Subcutaneous abdominal adipose tissue (tissue), 5 donors: ENCODE data around the gene BMPER.

Experiments used
- H3K27ac ChIP-seq: one replicate; pipeline ENCODE4 v1.7.0; 2013; ENCODE audit warnings: low read depth, mild to moderate bottlenecking, inconsistent platforms, low read length, moderate library complexity
- H3K27me3 ChIP-seq, 5 donors: one replicate each; pipeline ENCODE4 v1.7.0; 2013; ENCODE audit warnings: low read length in 5 of 5, inconsistent platforms in 1 of 5; ENCODE audit not compliant: control insufficient read depth in 5 of 5, insufficient read depth in 4 of 5
- H3K36me3 ChIP-seq, 5 donors: one replicate each; pipeline ENCODE4 v1.7.0; 2013; ENCODE audit warnings: low read length in 5 of 5; ENCODE audit not compliant: control insufficient read depth in 5 of 5, insufficient read depth in 5 of 5
- H3K4me1 ChIP-seq, 5 donors: one replicate each; pipeline ENCODE4 v1.7.0; 2013; ENCODE audit warnings: low read length in 5 of 5, mild to moderate bottlenecking in 3 of 5, moderate library complexity in 1 of 5; ENCODE audit not compliant: control insufficient read depth in 5 of 5, insufficient read depth in 5 of 5
- H3K4me3 ChIP-seq, 5 donors: one replicate each; pipeline ENCODE4 v1.7.0; 2013; ENCODE audit warnings: low read length in 5 of 5, low read depth in 1 of 5
- H3K9ac ChIP-seq, 5 donors: one replicate each; pipeline ENCODE4 v1.7.0; 2013; ENCODE audit warnings: low read length in 5 of 5, mild to moderate bottlenecking in 4 of 5, moderate library complexity in 3 of 5
- H3K9me3 ChIP-seq, 5 donors: one replicate each; pipeline ENCODE4 v1.7.0; 2013; ENCODE audit warnings: low read length in 5 of 5; ENCODE audit not compliant: control insufficient read depth in 5 of 5
- donor health status: healthy.
- donor health status: healthy.
- donor health status: healthy.
- donor health status: healthy.
- donor health status: healthy.

BMPER gene

DNA sequence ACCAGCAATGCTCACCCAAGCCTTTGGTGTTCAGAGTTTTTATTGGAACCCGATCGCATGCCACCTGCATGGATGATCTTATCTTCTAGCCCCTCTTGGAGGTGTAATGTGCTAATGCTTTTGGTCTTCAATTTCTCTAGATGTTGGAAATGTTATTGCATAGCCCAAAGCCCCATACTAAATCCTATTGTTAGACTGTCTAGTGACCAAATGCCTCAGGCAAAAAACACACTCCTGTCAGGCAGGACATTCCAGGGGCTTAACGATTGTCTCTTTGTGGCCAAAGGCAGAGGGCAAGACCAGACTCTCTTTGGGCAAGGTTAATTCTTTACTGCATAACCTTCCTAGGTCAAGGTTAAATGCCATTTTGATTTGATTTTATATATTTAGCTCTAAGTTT lies 187.9 kb downstream of the BMPER start:
- Histone ChIP-seq H3K4me1 (peaks cover 0 to 28% (median 22%) of the 10 kb centered on the region in 5 donors), H3K9ac (no peak overlapping the region), H3K9me3 (peaks cover 0 to 2% (median 0%) of the 10 kb centered on the region in 5 donors), H3K36me3 (no peaks in the 10 kb centered on the region), H3K4me3 (no peak overlapping the region), H3K27me3 (no peaks in the 10 kb centered on the region), H3K27ac (no peak overlapping the region)

DNA sequence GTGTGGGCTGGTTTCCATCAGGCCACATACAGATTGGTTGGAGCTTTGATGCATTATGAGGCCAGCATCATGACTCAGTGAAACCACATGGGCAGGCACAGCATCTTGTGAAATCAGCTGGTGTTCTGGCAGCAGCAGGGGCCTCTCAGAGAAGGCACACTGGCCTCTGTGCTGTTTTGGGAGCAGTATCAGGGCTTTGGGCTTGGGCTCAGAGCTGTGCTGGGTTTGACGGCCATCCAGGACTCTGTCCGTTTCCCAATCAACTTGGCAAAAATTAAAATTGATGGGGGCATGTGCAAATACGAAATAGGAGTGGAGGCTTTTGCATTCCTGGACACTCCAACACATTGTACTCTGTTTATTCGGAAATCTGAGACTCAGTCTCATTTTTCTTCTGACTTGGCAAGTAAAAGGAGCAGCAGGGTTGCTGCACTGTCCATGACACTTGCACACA lies 190.9 kb downstream of the BMPER start:
- peaks cover 0 to 2% (median 0%) of the 10 kb centered on the region in 5 donors for H3K9me3 ChIP-seq
- no peaks in the 10 kb centered on the region for H3K27me3 ChIP-seq
- H3K9ac ChIP-seq: no peak overlapping the region
- H3K4me1 ChIP-seq: peaks cover 0 to 23% (median 20%) of the 10 kb centered on the region in 5 donors
- H3K36me3 ChIP-seq: no peaks in the 10 kb centered on the region
- no peak overlapping the region for H3K4me3 ChIP-seq
- H3K27ac ChIP-seq: peak overlapping the region; percentile 95

DNA sequence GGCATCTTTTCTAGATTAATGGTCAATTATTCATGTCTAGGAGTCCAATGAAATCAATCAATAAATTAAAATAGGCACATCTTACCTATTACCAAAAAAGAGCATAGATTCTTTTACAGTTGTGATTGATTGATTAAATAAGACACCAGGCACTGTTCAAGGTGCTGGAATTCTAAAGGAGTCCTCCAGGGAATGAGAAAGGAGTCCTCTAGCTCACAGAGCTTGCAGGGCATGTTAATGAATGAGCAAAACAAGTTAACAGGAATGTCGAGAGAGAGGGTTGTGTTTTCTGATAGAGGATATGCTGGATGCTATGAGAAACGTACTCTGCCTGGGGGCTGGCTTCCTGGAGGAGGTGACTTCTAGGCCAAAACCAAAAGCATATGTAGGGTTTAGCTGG lies 191.4 kb downstream of the BMPER start:
- H3K36me3 ChIP-seq: no peaks in the 10 kb centered on the region
- H3K9me3 ChIP-seq: peaks cover 0 to 2% (median 0%) of the 10 kb centered on the region in 5 donors
- H3K4me1 ChIP-seq: peaks cover 0 to 22% (median 20%) of the 10 kb centered on the region in 5 donors
- H3K9ac ChIP-seq: no peak overlapping the region
- H3K27ac ChIP-seq: peak overlapping the region; percentile 69
- H3K27me3 ChIP-seq: no peaks in the 10 kb centered on the region
- no peak overlapping the region for H3K4me3 ChIP-seq

DNA sequence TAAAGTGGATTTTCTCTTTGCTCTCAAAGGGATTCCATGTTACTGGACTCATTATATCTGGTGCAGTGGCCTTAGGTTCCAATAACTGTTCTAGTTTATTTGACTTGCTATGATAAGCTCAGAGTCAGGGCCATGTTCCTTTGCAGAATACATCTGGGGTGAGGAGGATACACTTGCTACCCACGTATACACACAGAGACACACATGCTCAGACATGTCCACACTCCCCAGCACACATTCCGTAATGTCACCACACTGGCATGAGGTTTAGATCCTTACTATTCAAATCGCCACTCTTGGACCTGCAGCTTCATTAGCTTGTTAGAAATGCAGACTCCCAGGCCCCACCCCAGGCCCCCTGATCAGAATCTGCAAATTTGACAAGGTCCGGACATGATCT lies 195.3 kb downstream of the BMPER start:
- H3K9me3 ChIP-seq: no peaks in the 10 kb centered on the region
- H3K36me3 ChIP-seq: no peaks in the 10 kb centered on the region
- H3K27ac ChIP-seq: no peak overlapping the region
- H3K4me1 ChIP-seq: peaks cover 0 to 28% (median 21%) of the 10 kb centered on the region in 5 donors
- no peak overlapping the region for H3K4me3 ChIP-seq
- H3K27me3 ChIP-seq: no peaks in the 10 kb centered on the region
- no peak overlapping the region for H3K9ac ChIP-seq

DNA sequence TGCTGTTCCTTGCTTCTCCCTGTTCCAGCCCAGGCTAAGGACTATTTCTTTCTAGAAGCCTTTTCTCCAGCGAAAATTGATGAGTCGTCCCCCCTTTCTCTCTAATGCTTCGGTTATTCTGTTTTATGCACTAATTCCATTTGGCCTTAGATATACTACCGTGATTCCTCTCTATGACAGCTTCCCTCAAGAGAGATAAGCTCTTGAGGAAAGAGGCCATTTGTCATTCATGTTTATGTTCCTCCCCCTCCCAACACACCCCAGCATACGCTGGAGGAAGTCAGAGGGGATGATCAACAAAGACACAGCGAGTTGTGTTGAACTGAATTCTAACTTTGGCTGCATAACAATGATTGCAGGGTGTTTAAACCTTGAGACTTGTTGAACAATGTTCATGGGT lies 198.8 kb downstream of the BMPER start:
- Histone ChIP-seq H3K36me3 (no peaks in the 10 kb centered on the region), H3K4me3 (no peak overlapping the region), H3K27me3 (no peaks in the 10 kb centered on the region), H3K9ac (no peak overlapping the region), H3K9me3 (no peaks in the 10 kb centered on the region), H3K27ac (peak overlapping the region; percentile 17), H3K4me1 (peaks cover 4 to 36% (median 29%) of the 10 kb centered on the region in 5 donors)

DNA sequence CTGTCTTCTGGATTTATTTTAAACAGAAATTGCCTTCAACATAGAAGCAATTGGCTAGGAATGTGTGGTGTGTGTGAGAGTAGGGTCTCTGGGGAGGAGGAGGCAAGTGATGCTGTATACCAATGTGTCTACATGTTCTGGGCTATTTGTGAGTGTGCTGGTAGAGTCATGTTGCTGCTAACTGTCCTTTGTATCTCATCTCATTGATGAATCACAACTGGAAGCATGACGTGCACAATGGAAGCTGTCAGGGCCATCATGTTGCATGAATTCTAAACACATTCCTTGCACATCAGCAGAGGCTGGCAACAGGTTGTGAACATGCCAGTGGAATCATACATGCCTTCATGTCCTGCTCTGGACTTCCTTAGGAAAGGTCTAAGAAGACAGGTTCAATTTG lies 199.7 kb downstream of the BMPER start:
- no peak overlapping the region for H3K27ac ChIP-seq
- peaks cover 4 to 42% (median 34%) of the 10 kb centered on the region in 5 donors for H3K4me1 ChIP-seq
- no peaks in the 10 kb centered on the region for H3K36me3 ChIP-seq
- H3K27me3 ChIP-seq: no peaks in the 10 kb centered on the region
- H3K9ac ChIP-seq: no peak overlapping the region
- no peaks in the 10 kb centered on the region for H3K9me3 ChIP-seq
- H3K4me3 ChIP-seq: no peak overlapping the region

DNA sequence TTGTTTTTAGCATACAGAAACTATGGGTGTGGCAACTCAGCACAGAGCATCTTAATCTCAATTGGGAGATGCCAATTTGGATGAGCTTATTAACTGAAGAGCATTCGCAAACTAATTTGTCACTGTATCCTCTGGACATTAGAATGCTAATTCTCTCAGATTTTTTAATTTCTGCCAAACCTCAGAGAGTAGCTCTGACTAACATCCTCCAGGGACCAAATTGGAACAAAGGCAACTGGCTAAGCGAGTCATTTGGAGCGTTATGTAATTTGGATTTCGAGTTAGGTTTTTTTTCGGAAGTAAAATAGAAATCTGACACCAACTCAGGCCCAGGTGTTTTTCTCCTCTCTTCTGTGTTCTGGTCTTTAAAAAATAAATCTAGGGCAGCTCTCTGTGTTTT lies 201.9 kb downstream of the BMPER start:
- no peak overlapping the region for H3K9ac ChIP-seq
- no peaks in the 10 kb centered on the region for H3K9me3 ChIP-seq
- peak overlapping the region; percentile 82 for H3K27ac ChIP-seq
- H3K4me1 ChIP-seq: peaks cover 4 to 52% (median 43%) of the 10 kb centered on the region in 5 donors
- H3K4me3 ChIP-seq: no peak overlapping the region
- no peaks in the 10 kb centered on the region for H3K27me3 ChIP-seq
- H3K36me3 ChIP-seq: no peaks in the 10 kb centered on the region

DNA sequence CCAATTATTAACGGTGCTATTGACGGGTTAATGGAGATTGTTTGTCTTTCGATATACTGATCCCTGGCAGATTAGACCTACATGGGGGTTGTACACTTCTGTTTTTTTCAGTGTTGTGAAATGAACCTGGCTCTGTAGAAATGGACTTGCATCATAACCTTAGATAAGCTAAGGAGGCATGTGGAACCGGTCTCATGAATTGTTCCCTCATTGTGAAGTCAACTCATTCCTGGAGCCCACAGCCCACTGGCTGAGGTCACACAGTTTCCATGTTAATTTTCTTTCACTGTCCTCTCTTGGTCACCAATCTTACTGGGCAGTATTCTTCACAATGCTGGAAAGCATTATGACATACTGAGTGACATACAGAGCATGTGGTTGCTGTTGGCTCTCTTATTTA lies 202.8 kb downstream of the BMPER start:
- Histone ChIP-seq H3K4me3 (no peak overlapping the region), H3K9me3 (no peaks in the 10 kb centered on the region), H3K4me1 (peaks cover 4 to 50% (median 36%) of the 10 kb centered on the region in 5 donors), H3K36me3 (no peaks in the 10 kb centered on the region), H3K27ac (peak overlapping the region; percentile 82), H3K27me3 (no peaks in the 10 kb centered on the region), H3K9ac (peak overlapping the region in 1 of 5 donors; percentile 33)

DNA sequence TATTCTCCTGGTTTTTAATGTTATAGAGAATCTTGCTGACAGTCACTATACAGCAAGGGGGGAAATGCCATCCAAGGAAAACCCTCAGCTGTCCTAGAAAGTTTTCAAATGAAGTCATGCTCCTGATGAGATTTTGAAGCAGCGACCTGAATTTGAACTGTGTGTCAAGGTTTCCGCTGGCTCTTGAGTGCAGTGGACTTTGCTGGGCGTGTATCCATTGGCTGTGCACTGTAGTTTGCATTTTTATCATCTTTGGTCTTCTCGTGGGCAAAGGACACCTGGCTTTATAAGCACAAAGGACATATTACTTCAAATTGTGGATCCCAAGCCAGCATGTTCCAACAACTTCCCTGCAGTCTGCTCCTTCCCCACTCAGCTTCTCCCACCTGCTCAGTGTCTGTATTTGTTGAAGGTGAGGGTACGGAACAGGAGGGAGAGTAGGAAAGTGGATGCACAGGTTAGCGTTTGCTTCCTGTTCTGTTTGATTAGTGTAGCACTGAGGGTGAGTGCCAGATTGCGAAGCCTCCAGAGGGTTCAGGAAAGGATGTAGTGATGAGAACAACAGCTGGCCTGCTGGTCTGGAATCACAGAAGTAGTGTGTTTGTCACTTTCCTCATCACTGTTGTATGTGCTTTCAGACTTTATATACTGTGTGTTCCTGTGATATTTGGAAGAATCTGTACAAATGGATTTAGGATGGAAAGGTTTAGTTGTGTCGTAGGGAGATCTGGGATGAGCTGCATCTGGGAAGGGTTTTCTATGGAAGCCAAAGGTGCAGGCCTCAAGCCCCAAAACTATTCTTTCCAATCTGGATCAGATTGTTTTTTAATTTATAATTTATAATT lies 204.8 kb downstream of the BMPER start:
- H3K9ac ChIP-seq: no peak overlapping the region
- no peak overlapping the region for H3K4me3 ChIP-seq
- peaks cover 4 to 44% (median 30%) of the 10 kb centered on the region in 5 donors for H3K4me1 ChIP-seq
- H3K9me3 ChIP-seq: no peaks in the 10 kb centered on the region
- H3K36me3 ChIP-seq: no peaks in the 10 kb centered on the region
- no peak overlapping the region for H3K27ac ChIP-seq
- H3K27me3 ChIP-seq: no peaks in the 10 kb centered on the region

DNA sequence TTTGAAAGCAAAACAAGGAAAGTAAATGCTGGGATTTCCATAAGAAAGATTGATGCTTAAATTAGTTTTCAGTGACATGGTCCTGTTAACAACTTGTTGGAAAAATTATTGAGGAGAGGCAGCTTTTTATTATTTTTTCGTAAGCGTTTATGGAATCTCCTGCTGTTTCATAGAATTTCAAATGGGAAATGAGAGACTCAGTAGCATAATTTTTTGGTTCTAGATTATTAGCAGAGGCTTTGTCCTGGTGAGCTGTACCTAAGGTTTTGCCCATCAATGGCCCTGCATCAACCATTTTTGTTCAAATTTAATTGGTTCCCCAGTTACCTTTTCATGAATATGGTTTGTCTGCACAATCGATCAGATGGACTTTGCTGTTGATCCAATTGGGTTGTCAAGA lies 205.7 kb downstream of the BMPER start:
- Histone ChIP-seq H3K9me3 (peaks cover 0 to 5% (median 0%) of the 10 kb centered on the region in 5 donors), H3K4me3 (no peak overlapping the region)

More for the DNA sequence above, 205.7 kb downstream of the BMPER start:
- H3K27ac ChIP-seq: no peak overlapping the region
- H3K27me3 ChIP-seq: no peaks in the 10 kb centered on the region
- H3K9ac ChIP-seq: no peak overlapping the region
- H3K36me3 ChIP-seq: no peaks in the 10 kb centered on the region
- peaks cover 4 to 44% (median 30%) of the 10 kb centered on the region in 5 donors for H3K4me1 ChIP-seq
